ENCODE measurements around the gene RGS3. TPM values are rescaled to one million over a fixed set of nuclear protein-coding genes. Genes with fewer than 3 reads are reported as not detected.
A peak's percentile ranks its signal among the peaks of the same experiment; 100 is the strongest.

RGS3 gene
- total RNA-seq, result 77.4 and 99.3 TPM in 2 replicates

- peak within 1 kb of the TSS; percentile 59 for H2AFZ ChIP-seq (ENCODE audit: low read length)
- TF ChIP-seq CTCF (IDR thresholded peaks at IDR 0.05; ENCODE audit: extremely low read depth, low read depth, low read length), result no peak
- no peaks in the 10 kb centered on the region for H3K36me3 ChIP-seq (ENCODE audit: insufficient read depth, low read length)
- H4K20me1 ChIP-seq (ENCODE audit: insufficient read depth, low read length), result no peaks in the 10 kb centered on the region
- H3K4me1 ChIP-seq (ENCODE audit: insufficient read depth, low read length), result no peaks in the 10 kb centered on the region
- H3K27ac ChIP-seq (ENCODE audit: low read depth, low read length), result no peak within 1 kb of the TSS
- no peaks in the 10 kb centered on the region for H3K9me3 ChIP-seq (ENCODE audit: low read depth, low read length)
- peak within 1 kb of the TSS; percentile 74 for H3K4me2 ChIP-seq (ENCODE audit: insufficient read depth, low read length)
- H3K27me3 ChIP-seq (ENCODE audit: insufficient read depth, low read length), result peaks cover 8% of the 10 kb centered on the region
- DNase-seq (ENCODE audit: insufficient read length, low spot score, missing footprints), result peak; percentile 76
- peak within 1 kb of the TSS; percentile 64 for H3K4me3 ChIP-seq (ENCODE audit: insufficient read depth, low read length)
- no peaks in the 10 kb centered on the region for H3K79me2 ChIP-seq (ENCODE audit: insufficient read depth, low read length)
Measured at GRCh38 chr9:113463418-113464285, at the start of gene RGS3. Gene RGS3, plus strand, starts transcription at chr9:113463727. Its CDS starts 76 bp downstream, at chr9:113463803.

- H3K4me2 ChIP-seq (ENCODE audit: insufficient read depth, low read length), result no peak overlapping the region
- TF ChIP-seq CTCF (IDR thresholded peaks at IDR 0.05; ENCODE audit: extremely low read depth, low read depth, low read length), result no peak
- H3K4me1 ChIP-seq (ENCODE audit: insufficient read depth, low read length), result no peaks in the 10 kb centered on the region
- H3K4me3 ChIP-seq (ENCODE audit: insufficient read depth, low read length), result no peak overlapping the region
- H3K27me3 ChIP-seq (ENCODE audit: insufficient read depth, low read length), result peaks cover 5% of the 10 kb centered on the region
- no peaks in the 10 kb centered on the region for H3K36me3 ChIP-seq (ENCODE audit: insufficient read depth, low read length)
- no peak overlapping the region for H2AFZ ChIP-seq (ENCODE audit: low read length)
- H3K79me2 ChIP-seq (ENCODE audit: insufficient read depth, low read length), result no peaks in the 10 kb centered on the region
- no peaks in the 10 kb centered on the region for H4K20me1 ChIP-seq (ENCODE audit: insufficient read depth, low read length)
- no peaks in the 10 kb centered on the region for H3K9me3 ChIP-seq (ENCODE audit: low read depth, low read length)
- no peak for DNase-seq (ENCODE audit: insufficient read length, low spot score, missing footprints)
- H3K27ac ChIP-seq (ENCODE audit: low read depth, low read length), result no peak overlapping the region
Measured at GRCh38 chr9:113416149-113416721, 47.3 kb upstream of the RGS3 start.

GRCh38 chr9:113417370-113417769 is 46.2 kb upstream of the RGS3 start:
- no peak for DNase-seq (ENCODE audit: insufficient read length, low spot score, missing footprints)
- H2AFZ ChIP-seq (ENCODE audit: low read length), result no peak overlapping the region
- no peaks in the 10 kb centered on the region for H3K9me3 ChIP-seq (ENCODE audit: low read depth, low read length)
- no peaks in the 10 kb centered on the region for H4K20me1 ChIP-seq (ENCODE audit: insufficient read depth, low read length)
- no peak overlapping the region for H3K4me3 ChIP-seq (ENCODE audit: insufficient read depth, low read length)
- H3K79me2 ChIP-seq (ENCODE audit: insufficient read depth, low read length), result no peaks in the 10 kb centered on the region
- H3K36me3 ChIP-seq (ENCODE audit: insufficient read depth, low read length), result no peaks in the 10 kb centered on the region
- no peak for TF ChIP-seq CTCF (IDR thresholded peaks at IDR 0.05; ENCODE audit: extremely low read depth, low read depth, low read length)
- no peaks in the 10 kb centered on the region for H3K4me1 ChIP-seq (ENCODE audit: insufficient read depth, low read length)
- H3K4me2 ChIP-seq (ENCODE audit: insufficient read depth, low read length), result no peak overlapping the region
- H3K27me3 ChIP-seq (ENCODE audit: insufficient read depth, low read length), result peaks cover 5% of the 10 kb centered on the region
- H3K27ac ChIP-seq (ENCODE audit: low read depth, low read length), result no peak overlapping the region

- TF ChIP-seq CTCF (IDR thresholded peaks at IDR 0.05; ENCODE audit: extremely low read depth, low read depth, low read length), result no peak
- H2AFZ ChIP-seq (ENCODE audit: low read length), result no peak overlapping the region
- H3K4me3 ChIP-seq (ENCODE audit: insufficient read depth, low read length), result no peak overlapping the region
- DNase-seq (ENCODE audit: insufficient read length, low spot score, missing footprints), result no peak
- no peaks in the 10 kb centered on the region for H3K9me3 ChIP-seq (ENCODE audit: low read depth, low read length)
- no peaks in the 10 kb centered on the region for H4K20me1 ChIP-seq (ENCODE audit: insufficient read depth, low read length)
- no peaks in the 10 kb centered on the region for H3K36me3 ChIP-seq (ENCODE audit: insufficient read depth, low read length)
- no peak overlapping the region for H3K27ac ChIP-seq (ENCODE audit: low read depth, low read length)
- no peak overlapping the region for H3K4me2 ChIP-seq (ENCODE audit: insufficient read depth, low read length)
- no peaks in the 10 kb centered on the region for H3K79me2 ChIP-seq (ENCODE audit: insufficient read depth, low read length)
- no peaks in the 10 kb centered on the region for H3K4me1 ChIP-seq (ENCODE audit: insufficient read depth, low read length)
- peaks cover 16% of the 10 kb centered on the region for H3K27me3 ChIP-seq (ENCODE audit: insufficient read depth, low read length)
Measured at GRCh38 chr9:113421726-113422125, 41.8 kb upstream of the RGS3 start.

Measured in osteoblast (primary cell).